ENCODE results near the gene B3GLCT. TPM values are rescaled to one million over a fixed set of nuclear protein-coding genes. Genes with fewer than 3 reads are reported as not detected.

Gene B3GLCT
- total and polyA plus RNA-seq, 2 experiments from 2014 or later: 5.7 to 10.8 TPM

GRCh38 chr13:31242367-31242766 is 42.6 kb downstream of the B3GLCT start:
- no peak overlapping the region for H3K27ac ChIP-seq
- no peak overlapping the region for H3K4me2 ChIP-seq
- no peaks in the 10 kb centered on the region for H4K20me1 ChIP-seq (ENCODE audit: insufficient read depth, poor library complexity, severe bottlenecking)
- H3K4me3 ChIP-seq: no peak overlapping the region
- H3K27me3 ChIP-seq: no peaks in the 10 kb centered on the region
- no peak overlapping the region for H2AFZ ChIP-seq
- 59% methylated on average over 2 of the region's 2 CpGs for WGBS (ENCODE audit: low lambda C conversion rate, missing lambda C conversion rate)
- TF ChIP-seq EZH2phosphoT487 (IDR thresholded peaks at IDR 0.05; ENCODE audit: low read depth, severe bottlenecking, unreplicated experiment) (no peak), EZH2 (IDR thresholded peaks at IDR 0.05; ENCODE audit: borderline replicate concordance) (no peak), CTCF (IDR thresholded peaks at IDR 0.05; ENCODE audit: poor library complexity) (no peak)
- DNase-seq (ENCODE audit: low spot score): no peak
- H3K4me1 ChIP-seq (ENCODE audit: insufficient read depth): no peaks in the 10 kb centered on the region
- H3K36me3 ChIP-seq (replicated peaks; ENCODE audit: insufficient read depth, low read depth): no peaks in the 10 kb centered on the region
- H3K9me2 ChIP-seq (replicated peaks; ENCODE audit: insufficient read depth): no peaks in the 10 kb centered on the region
- no peaks in the 10 kb centered on the region for H3K9me3 ChIP-seq (ENCODE audit: low read depth)
- no peaks in the 10 kb centered on the region for H3K79me2 ChIP-seq

GRCh38 chr13:31242916-31243315 is 43.1 kb downstream of the B3GLCT start:
- H3K4me3 ChIP-seq: no peak overlapping the region
- no peak overlapping the region for H3K27ac ChIP-seq
- no peak for DNase-seq (ENCODE audit: low spot score)
- TF ChIP-seq CTCF (IDR thresholded peaks at IDR 0.05; ENCODE audit: poor library complexity): no peak
- TF ChIP-seq EZH2phosphoT487 (IDR thresholded peaks at IDR 0.05; ENCODE audit: low read depth, severe bottlenecking, unreplicated experiment): no peak
- TF ChIP-seq EZH2 (IDR thresholded peaks at IDR 0.05; ENCODE audit: borderline replicate concordance): no peak
- no peak overlapping the region for H3K4me2 ChIP-seq
- H3K79me2 ChIP-seq: no peaks in the 10 kb centered on the region
- H3K27me3 ChIP-seq: no peaks in the 10 kb centered on the region
- no peak overlapping the region for H2AFZ ChIP-seq
- no peaks in the 10 kb centered on the region for H3K4me1 ChIP-seq (ENCODE audit: insufficient read depth)
- WGBS (ENCODE audit: low lambda C conversion rate, missing lambda C conversion rate): 49% methylated on average over 1 of the region's 1 CpG
- no peaks in the 10 kb centered on the region for H3K36me3 ChIP-seq (replicated peaks; ENCODE audit: insufficient read depth, low read depth)
- H3K9me2 ChIP-seq (replicated peaks; ENCODE audit: insufficient read depth): no peaks in the 10 kb centered on the region
- H3K9me3 ChIP-seq (ENCODE audit: low read depth): no peaks in the 10 kb centered on the region
- no peaks in the 10 kb centered on the region for H4K20me1 ChIP-seq (ENCODE audit: insufficient read depth, poor library complexity, severe bottlenecking)

- Histone ChIP-seq H3K4me1 (ENCODE audit: insufficient read depth) (no peaks in the 10 kb centered on the region), H3K27ac (no peak overlapping the region), H2AFZ (no peak overlapping the region), H3K4me2 (no peak overlapping the region), H3K79me2 (no peaks in the 10 kb centered on the region), H3K27me3 (no peaks in the 10 kb centered on the region), H3K4me3 (no peak overlapping the region), H3K9me3 (ENCODE audit: low read depth) (no peaks in the 10 kb centered on the region), H3K36me3 (replicated peaks; ENCODE audit: insufficient read depth, low read depth) (no peaks in the 10 kb centered on the region), H4K20me1 (ENCODE audit: insufficient read depth, poor library complexity, severe bottlenecking) (no peaks in the 10 kb centered on the region), H3K9me2 (replicated peaks; ENCODE audit: insufficient read depth) (no peaks in the 10 kb centered on the region)
- TF ChIP-seq EZH2phosphoT487 (IDR thresholded peaks at IDR 0.05; ENCODE audit: low read depth, severe bottlenecking, unreplicated experiment) (no peak), EZH2 (IDR thresholded peaks at IDR 0.05; ENCODE audit: borderline replicate concordance) (no peak), CTCF (IDR thresholded peaks at IDR 0.05; ENCODE audit: poor library complexity) (no peak)
- 94% methylated on average over 1 of the region's 1 CpG for WGBS (ENCODE audit: low lambda C conversion rate, missing lambda C conversion rate)
- DNase-seq (ENCODE audit: low spot score): no peak
Measured at GRCh38 chr13:31245598-31246373, 46.0 kb downstream of the B3GLCT start.

Measured in hepatocyte (in vitro differentiated cells).